Psoas muscle (tissue), 8 donors: ENCODE data around the gene MYBPH. TPM values are rescaled to one million over a fixed set of nuclear protein-coding genes. Genes with fewer than 3 reads are reported as not detected.

Experiments
- ATAC-seq, 4 donors: fragments of 200-7000 bp; cut with Tn5 transposase; one replicate each; pipeline ENCODE4 v1.9.1; 2020; ENCODE audit warnings: moderate library complexity in 3 of 4, mild to moderate bottlenecking in 2 of 4
- DNase-seq, 2 donors: peaks; one replicate each; pipeline ENCODE4 v3.0.0-alpha.2; 2020
- H3K27ac ChIP-seq: fragments of 200-600 bp; one replicate; pipeline ENCODE4 v1.8.0; 2022
- H3K27me3 ChIP-seq, 3 donors: fragments of 200-600 bp in 1 of 3; one replicate each; pipeline versions ENCODE4 v1.6.1 to v1.8.0; 2013 to 2022; ENCODE audit warnings: low read length in 2 of 3, mild to moderate bottlenecking in 2 of 3, moderate library complexity in 1 of 3; ENCODE audit not compliant: insufficient read depth in 3 of 3
- H3K36me3 ChIP-seq, 2 donors: fragments of 200-600 bp in 1 of 2; one replicate each; pipeline versions ENCODE4 v1.6.1 to v1.8.0; 2013 to 2022; ENCODE audit warnings: low read depth in 1 of 2, mild to moderate bottlenecking in 1 of 2, moderate library complexity in 1 of 2; ENCODE audit not compliant: insufficient read depth in 1 of 2
- H3K4me1 ChIP-seq: fragments of 200-600 bp; one replicate; pipeline ENCODE4 v1.8.0; 2022
- H3K4me3 ChIP-seq: fragments of 200-600 bp; one replicate; pipeline ENCODE4 v1.8.0; 2022; ENCODE audit warnings: mild to moderate bottlenecking
- H3K9me3 ChIP-seq: fragments of 200-600 bp; one replicate; pipeline ENCODE4 v1.8.0; 2022
- WGBS, 3 donors: extraction: QIAGEN DNeasy Blood & Tissue Kit; methylation state at CpG; one replicate each; pipeline versions ENCODE4 v1.1.6 to v1.1.7; 2013; 5-methylcytosine and 5-hydroxymethylcytosine counted together
- intact Hi-C, 2 donors: fragments of 100-400 bp; cut with DNase I; formaldehyde crosslinking; loops; one replicate each; pipeline versions ENCODE4 v1.11.0 to v1.14.2; 2022
- polyA plus RNA-seq, 3 donors: library from polyadenylated mRNA; stranded (reverse); fragments of 200-250 nt; gene quantifications; one replicate each; pipeline ENCODE4 v1.2.3, GENCODE V29; 2013
- total RNA-seq, 4 donors: library from RNA; stranded (reverse); fragmentation: NEBNext Ultra II Directional in 2 of 4; extraction: Animal tissue kit (Norgen Biotek cat#: 25700) in 2 of 4; gene quantifications; one replicate each; pipeline versions ENCODE4 v1.2.1 to v1.2.4, GENCODE V29; 2021 to 2023
- TF ChIP-seq, protein P1 (sequence below): fragments of 200-600 bp; IDR thresholded peaks from one replicate; pipeline ENCODE4 v1.8.0; 2022; ENCODE audit warnings: antibody characterized with exemption
- donor health status: healthy with polysubstance abuse.
- donor health status: DM: no; HTN: no; CAD: no; lungs with moderate emphysema.
- donor health status: Bipolar disorder and iron deficiency.
- donor health status: healthy.
- donor health status: DM: yes; HTN: yes; CAD: no.
- donor health status: DM: no; HTN: no; CAD: no.
- donor health status: DM: no; HTN: no; CAD: no.
- donor health status: DM: yes; HTN: yes; CAD: no.

Gene MYBPH
- total and polyA plus RNA-seq, 7 donors, result 18.0 to 882 (median 39.1) TPM

GRCh38 chr1:203144661-203145060 is 31.0 kb downstream of the MYBPH start:
- intact Hi-C loops, result no loop called here
- ATAC-seq (no peak), DNase-seq (no peak)

GRCh38 chr1:203143641-203144040 is 32.0 kb downstream of the MYBPH start:
- WGBS, 3 donors, result 48 to 59% (median 51%) methylated on average over 11 of the region's 11 CpGs
- peak in 2 of 4 donors; percentile 31 to 50 for ATAC-seq

More at GRCh38 chr1:203144661-203145060, 31.0 kb downstream of the MYBPH start:
- Histone ChIP-seq H3K4me3 (no peak overlapping the region), H3K36me3 (no peaks in the 10 kb centered on the region), H3K27me3 (no peaks in the 10 kb centered on the region), H3K27ac (no peak overlapping the region), H3K9me3 (no peaks in the 10 kb centered on the region), H3K4me1 (no peaks in the 10 kb centered on the region)
- WGBS, 3 donors, result 58 to 64% (median 63%) methylated on average over 6 of the region's 6 CpGs
- TF ChIP-seq, protein P1, sequence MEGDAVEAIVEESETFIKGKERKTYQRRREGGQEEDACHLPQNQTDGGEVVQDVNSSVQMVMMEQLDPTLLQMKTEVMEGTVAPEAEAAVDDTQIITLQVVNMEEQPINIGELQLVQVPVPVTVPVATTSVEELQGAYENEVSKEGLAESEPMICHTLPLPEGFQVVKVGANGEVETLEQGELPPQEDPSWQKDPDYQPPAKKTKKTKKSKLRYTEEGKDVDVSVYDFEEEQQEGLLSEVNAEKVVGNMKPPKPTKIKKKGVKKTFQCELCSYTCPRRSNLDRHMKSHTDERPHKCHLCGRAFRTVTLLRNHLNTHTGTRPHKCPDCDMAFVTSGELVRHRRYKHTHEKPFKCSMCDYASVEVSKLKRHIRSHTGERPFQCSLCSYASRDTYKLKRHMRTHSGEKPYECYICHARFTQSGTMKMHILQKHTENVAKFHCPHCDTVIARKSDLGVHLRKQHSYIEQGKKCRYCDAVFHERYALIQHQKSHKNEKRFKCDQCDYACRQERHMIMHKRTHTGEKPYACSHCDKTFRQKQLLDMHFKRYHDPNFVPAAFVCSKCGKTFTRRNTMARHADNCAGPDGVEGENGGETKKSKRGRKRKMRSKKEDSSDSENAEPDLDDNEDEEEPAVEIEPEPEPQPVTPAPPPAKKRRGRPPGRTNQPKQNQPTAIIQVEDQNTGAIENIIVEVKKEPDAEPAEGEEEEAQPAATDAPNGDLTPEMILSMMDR, result no peak

DNA sequence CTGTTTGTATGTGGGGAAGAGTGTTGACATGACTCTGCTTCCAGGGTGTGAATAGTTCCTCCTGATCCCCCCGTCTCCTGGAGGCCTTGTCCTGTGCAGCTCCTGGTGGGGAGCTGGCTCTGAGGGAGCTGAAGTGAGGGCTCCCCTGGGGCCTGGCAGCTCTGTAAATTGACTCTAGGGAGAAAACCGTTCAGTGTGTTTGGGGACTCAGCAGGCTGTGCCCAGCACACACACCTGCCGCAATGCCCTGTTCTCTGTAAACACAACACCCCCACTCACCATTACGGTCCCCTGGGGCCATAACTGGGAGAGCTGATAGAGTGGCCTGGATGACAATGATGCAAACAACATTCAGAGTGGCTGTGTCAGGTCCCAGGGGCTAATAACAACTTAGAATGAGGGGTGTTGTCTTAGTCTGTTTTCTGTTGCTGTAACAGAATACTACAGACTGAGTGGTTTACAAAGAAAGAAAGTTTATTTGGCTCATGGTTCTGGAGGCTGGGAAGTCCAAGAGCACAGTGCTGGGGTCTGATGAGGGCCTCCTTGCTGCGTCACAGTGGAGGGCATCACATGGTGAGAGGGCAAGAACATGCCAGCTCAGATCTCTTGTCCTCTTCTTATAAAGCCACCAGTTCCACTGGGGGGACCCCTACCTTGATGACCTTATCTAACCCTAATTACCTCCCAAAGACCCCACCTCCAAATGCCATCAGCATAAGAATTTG is 32.8 kb downstream of the MYBPH start:
- DNase-seq, result no peak
- H3K4me1 ChIP-seq, result no peaks in the 10 kb centered on the region
- 81 to 91% (median 86%) methylated on average over 5 of the region's 5 CpGs for WGBS, 3 donors

More at GRCh38 chr1:203143641-203144040, 32.0 kb downstream of the MYBPH start:
- Histone ChIP-seq H3K4me1 (no peaks in the 10 kb centered on the region), H3K4me3 (no peak overlapping the region), H3K27me3 (no peaks in the 10 kb centered on the region), H3K36me3 (no peaks in the 10 kb centered on the region), H3K27ac (no peak overlapping the region), H3K9me3 (no peaks in the 10 kb centered on the region)
- no peak for DNase-seq
- intact Hi-C loops, result no loop called here
- TF ChIP-seq, protein P1, result no peak

GRCh38 chr1:203142124-203142523 is 33.5 kb downstream of the MYBPH start:
- 89 to 93% (median 90%) methylated on average over 6 of the region's 6 CpGs for WGBS, 3 donors
- intact Hi-C loops, result no loop called here
- H3K9me3 ChIP-seq, result no peaks in the 10 kb centered on the region
- no peaks in the 10 kb centered on the region for H3K4me1 ChIP-seq
- H3K36me3 ChIP-seq, result no peaks in the 10 kb centered on the region
- H3K27ac ChIP-seq, result no peak overlapping the region
- no peak overlapping the region for H3K4me3 ChIP-seq
- H3K27me3 ChIP-seq, result no peaks in the 10 kb centered on the region
- TF ChIP-seq, protein P1, result no peak
- DNase-seq (no peak), ATAC-seq (no peak)

More for the DNA sequence above, 32.8 kb downstream of the MYBPH start:
- ATAC-seq, result no peak
- Histone ChIP-seq H3K4me3 (no peak overlapping the region), H3K9me3 (no peaks in the 10 kb centered on the region), H3K36me3 (no peaks in the 10 kb centered on the region), H3K27ac (no peak overlapping the region), H3K27me3 (no peaks in the 10 kb centered on the region)
- TF ChIP-seq, protein P1, result no peak
- intact Hi-C loops, result no loop called here
